Mucosa of stomach (tissue), 1 donor: ENCODE data around the gene VPS26A.

Experiments
- H3K27me3 ChIP-seq: one replicate; pipeline ENCODE4 v1.7.0; 2013; ENCODE audit warnings: mild to moderate bottlenecking, low read length; ENCODE audit not compliant: control insufficient read depth, insufficient read depth
- H3K36me3 ChIP-seq: one replicate; pipeline ENCODE4 v1.7.0; 2013; ENCODE audit warnings: low read length; ENCODE audit not compliant: control insufficient read depth, insufficient read depth
- H3K4me1 ChIP-seq: one replicate; pipeline ENCODE4 v1.7.0; 2013; ENCODE audit warnings: mild to moderate bottlenecking, low read length; ENCODE audit not compliant: control insufficient read depth, insufficient read depth
- H3K4me3 ChIP-seq: one replicate; pipeline ENCODE4 v1.7.0; 2013; ENCODE audit warnings: low read length
- H3K9ac ChIP-seq: one replicate; pipeline ENCODE4 v1.7.0; 2013; ENCODE audit warnings: mild to moderate bottlenecking, low read length, moderate library complexity
- H3K9me3 ChIP-seq: one replicate; pipeline ENCODE4 v1.7.0; 2013; ENCODE audit warnings: mild to moderate bottlenecking, low read length, moderate library complexity; ENCODE audit not compliant: control insufficient read depth
- donor health status: Pancreatic carcinoma.

Gene VPS26A

DNA sequence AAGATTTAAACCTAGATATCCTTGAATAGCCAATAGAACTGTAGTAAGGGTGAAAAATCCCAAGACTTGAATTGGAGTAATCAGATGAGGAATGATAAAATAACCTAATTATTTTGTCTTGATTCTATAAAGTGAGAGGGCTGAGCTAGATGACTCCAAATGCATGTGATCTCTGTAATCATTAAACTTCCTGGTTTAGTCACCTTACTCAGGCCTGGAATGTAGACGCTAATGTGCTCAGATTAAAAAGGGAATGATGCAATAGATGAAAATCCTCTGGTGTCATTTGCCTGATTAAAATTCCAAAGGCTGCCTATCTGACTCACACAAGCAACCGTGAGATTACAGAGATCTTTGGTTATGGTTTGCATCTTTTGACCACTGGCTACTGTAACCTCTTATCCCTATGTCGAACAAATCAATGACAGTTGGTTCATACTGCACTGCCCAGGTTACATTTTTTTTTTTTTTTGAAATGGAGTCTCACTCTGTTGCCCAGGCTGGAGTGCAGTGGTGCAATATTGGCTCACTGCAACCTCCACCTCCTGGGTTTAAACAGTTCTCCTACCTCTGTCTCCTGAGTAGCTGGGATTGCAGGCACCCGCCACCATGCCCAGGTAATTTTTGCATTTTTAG lies 93.3 kb downstream of the VPS26A start:
- no peak overlapping the region for H3K4me3 ChIP-seq
- no peaks in the 10 kb centered on the region for H3K9me3 ChIP-seq
- H3K9ac ChIP-seq: no peak overlapping the region
- H3K4me1 ChIP-seq: peaks cover 15% of the 10 kb centered on the region
- H3K27me3 ChIP-seq: no peaks in the 10 kb centered on the region
- H3K36me3 ChIP-seq: no peaks in the 10 kb centered on the region

DNA sequence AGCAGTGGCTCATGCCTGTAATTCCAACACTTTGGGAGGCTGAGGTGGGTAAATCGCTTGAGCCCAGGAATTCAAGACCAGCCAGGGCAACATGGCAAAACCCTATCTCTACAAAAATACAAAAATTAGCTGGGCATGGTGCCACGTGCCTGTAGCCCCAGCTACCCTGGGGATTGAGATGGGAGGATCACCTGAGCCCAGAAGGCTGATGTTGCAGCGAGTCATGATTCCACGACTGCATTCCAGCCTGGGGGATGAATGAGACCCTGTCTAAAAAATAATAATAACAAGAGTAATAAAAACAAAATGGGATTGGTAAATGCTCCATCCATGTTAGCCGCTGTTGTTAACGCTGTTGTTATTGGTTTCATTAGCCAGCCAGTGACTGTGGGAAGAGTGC lies 94.9 kb downstream of the VPS26A start:
- no peak overlapping the region for H3K9ac ChIP-seq
- H3K36me3 ChIP-seq: no peaks in the 10 kb centered on the region
- no peaks in the 10 kb centered on the region for H3K9me3 ChIP-seq
- no peaks in the 10 kb centered on the region for H3K27me3 ChIP-seq
- no peak overlapping the region for H3K4me3 ChIP-seq
- H3K4me1 ChIP-seq: peaks cover 21% of the 10 kb centered on the region

DNA sequence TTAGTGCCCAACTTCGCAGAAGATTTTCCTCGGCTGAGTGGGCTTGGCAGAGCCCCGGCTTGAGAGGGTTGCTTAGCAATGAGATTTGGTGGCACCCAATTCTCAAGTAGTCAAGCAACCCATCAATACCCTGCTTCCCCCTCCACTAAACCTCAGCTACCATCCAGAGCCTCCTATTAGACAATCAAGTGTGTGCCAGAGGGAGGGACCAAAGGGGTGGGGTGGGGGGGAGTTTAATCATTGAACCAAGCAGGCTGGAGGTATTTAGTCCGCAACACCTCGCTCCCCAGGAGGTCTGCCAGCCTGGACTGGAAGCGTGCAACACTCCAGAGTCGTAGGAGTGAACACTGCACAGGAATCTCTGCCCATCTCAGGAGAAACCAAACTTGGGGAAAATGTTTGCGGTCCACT lies 96.1 kb downstream of the VPS26A start, which contains the start of gene HKDC1:
Gene HKDC1, plus strand, starts transcription at position 292 of the 411 bp plus-strand sequence. Its CDS starts 104 bp downstream, at position 396.
- no peak within 1 kb of the TSS for H3K4me3 ChIP-seq
- H3K9ac ChIP-seq: no peak within 1 kb of the TSS
- H3K9me3 ChIP-seq: no peaks in the 10 kb centered on the region
- no peaks in the 10 kb centered on the region for H3K36me3 ChIP-seq
- peaks cover 21% of the 10 kb centered on the region for H3K4me1 ChIP-seq
- H3K27me3 ChIP-seq: no peaks in the 10 kb centered on the region

DNA sequence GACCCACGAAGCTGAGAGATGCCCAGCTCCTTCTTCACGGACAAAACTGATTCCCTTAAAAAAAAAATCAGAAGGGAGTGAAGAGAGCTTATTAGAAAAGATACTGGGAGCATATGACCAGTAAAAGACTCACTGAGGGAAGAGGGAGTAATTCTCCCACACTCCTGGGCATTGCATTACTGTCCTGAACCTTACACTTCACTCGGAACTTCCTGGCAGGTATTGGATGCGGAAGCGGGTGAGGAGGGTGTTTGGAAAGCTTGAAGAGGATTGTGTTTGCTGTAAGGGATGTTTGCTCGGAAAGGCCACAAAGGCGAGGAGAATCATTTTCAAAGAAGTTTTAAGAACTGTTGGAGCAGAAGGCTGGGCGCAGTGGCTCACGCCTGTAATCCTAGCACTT lies 96.5 kb downstream of the VPS26A start:
- H3K4me3 ChIP-seq: no peak overlapping the region
- no peaks in the 10 kb centered on the region for H3K27me3 ChIP-seq
- H3K9me3 ChIP-seq: no peaks in the 10 kb centered on the region
- H3K36me3 ChIP-seq: no peaks in the 10 kb centered on the region
- H3K9ac ChIP-seq: no peak overlapping the region
- H3K4me1 ChIP-seq: peaks cover 21% of the 10 kb centered on the region
